OCI-LY3 (cell line): Measurements from ENCODE around the gene CBY1.

ENCODE experiments used
- EZH2phosphoT487 ChIP-seq: fragments of 200-600 bp; shearing (Covaris generic); IDR thresholded peaks from 2 replicates; pipeline ENCODE4 v1.6.1; 2018; ENCODE audit warnings: antibody characterized with exemption, mixed run types, low read depth
- TF ChIP-seq, protein P1 (sequence below): fragments of 200-600, 300-600 bp; sonication (generic); IDR thresholded peaks from 2 replicates; pipeline ENCODE4 v1.5.1; 2014; ENCODE audit warnings: antibody characterized with exemption, low read length, low read depth

DNA sequence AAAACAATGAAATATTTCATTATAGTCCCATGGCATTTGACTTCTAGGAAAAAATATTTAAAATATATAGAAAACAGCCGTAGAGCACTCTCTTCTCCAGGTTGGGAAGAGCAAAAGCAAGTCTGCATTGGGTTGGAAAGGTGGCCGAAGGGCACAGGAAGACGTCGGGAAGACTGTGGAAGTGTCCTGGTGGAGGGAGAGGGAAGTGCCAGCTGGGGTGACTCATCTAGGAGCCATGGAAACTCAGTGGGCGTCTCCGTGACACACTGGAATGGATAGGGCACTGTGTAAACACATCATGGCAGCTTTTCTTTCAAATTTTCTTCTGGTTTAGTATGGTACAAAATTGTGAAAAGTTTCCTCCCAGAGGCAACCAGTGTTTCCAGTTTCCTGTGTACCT lies 62.0 kb downstream of the CBY1 start:
- TF ChIP-seq, protein P1, sequence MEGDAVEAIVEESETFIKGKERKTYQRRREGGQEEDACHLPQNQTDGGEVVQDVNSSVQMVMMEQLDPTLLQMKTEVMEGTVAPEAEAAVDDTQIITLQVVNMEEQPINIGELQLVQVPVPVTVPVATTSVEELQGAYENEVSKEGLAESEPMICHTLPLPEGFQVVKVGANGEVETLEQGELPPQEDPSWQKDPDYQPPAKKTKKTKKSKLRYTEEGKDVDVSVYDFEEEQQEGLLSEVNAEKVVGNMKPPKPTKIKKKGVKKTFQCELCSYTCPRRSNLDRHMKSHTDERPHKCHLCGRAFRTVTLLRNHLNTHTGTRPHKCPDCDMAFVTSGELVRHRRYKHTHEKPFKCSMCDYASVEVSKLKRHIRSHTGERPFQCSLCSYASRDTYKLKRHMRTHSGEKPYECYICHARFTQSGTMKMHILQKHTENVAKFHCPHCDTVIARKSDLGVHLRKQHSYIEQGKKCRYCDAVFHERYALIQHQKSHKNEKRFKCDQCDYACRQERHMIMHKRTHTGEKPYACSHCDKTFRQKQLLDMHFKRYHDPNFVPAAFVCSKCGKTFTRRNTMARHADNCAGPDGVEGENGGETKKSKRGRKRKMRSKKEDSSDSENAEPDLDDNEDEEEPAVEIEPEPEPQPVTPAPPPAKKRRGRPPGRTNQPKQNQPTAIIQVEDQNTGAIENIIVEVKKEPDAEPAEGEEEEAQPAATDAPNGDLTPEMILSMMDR = no peak
- no peak for TF ChIP-seq EZH2phosphoT487
